Upper lobe of left lung (tissue), 4 donors: Measurements from ENCODE around the gene LTBP1.

Source experiments
- POLR2A ChIP-seq, 4 donors: fragments of 450-650 bp; IDR thresholded peaks; one replicate each; pipeline ENCODE4 v1.5.1; 2016 to 2017; ENCODE audit warnings: antibody characterized with exemption in 4 of 4, mild to moderate bottlenecking in 2 of 4
- TF ChIP-seq, protein P1 (sequence below), 6 experiments: fragments of 450-650 bp in 4 of 6; fragments of 200-600 bp in 2 of 6; sonication (generic) in 2 of 6; IDR thresholded peaks; one replicate each; pipeline ENCODE4 v1.5.1; 2016 to 2019; ENCODE audit warnings: antibody characterized with exemption in 6 of 6

DNA sequence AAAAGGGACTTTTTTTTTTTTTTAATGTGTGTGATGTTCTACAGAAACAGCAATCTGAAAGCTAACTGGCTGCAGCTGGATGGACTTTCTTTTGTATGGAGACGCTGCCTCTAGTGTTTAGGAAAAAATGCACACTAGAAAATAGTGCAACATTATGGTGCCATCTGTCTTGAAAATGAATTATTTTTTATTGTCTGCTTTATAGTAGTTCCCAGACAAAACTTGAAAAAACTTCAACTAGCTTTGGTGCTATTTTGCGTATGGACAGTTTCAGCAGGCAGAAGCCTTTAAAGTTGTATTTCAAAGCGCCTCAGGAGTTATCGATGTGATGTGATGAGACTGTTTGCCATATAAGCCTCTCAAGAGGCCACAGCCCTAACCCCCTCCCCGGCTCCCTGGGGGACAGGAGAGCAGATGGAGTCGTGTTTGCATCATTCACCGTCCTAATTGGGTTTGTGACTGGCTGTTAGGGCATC, 86.9 kb downstream of the LTBP1 start:
- TF ChIP-seq POLR2A (IDR thresholded peaks at IDR 0.05), result no peak
- TF ChIP-seq, protein P1, sequence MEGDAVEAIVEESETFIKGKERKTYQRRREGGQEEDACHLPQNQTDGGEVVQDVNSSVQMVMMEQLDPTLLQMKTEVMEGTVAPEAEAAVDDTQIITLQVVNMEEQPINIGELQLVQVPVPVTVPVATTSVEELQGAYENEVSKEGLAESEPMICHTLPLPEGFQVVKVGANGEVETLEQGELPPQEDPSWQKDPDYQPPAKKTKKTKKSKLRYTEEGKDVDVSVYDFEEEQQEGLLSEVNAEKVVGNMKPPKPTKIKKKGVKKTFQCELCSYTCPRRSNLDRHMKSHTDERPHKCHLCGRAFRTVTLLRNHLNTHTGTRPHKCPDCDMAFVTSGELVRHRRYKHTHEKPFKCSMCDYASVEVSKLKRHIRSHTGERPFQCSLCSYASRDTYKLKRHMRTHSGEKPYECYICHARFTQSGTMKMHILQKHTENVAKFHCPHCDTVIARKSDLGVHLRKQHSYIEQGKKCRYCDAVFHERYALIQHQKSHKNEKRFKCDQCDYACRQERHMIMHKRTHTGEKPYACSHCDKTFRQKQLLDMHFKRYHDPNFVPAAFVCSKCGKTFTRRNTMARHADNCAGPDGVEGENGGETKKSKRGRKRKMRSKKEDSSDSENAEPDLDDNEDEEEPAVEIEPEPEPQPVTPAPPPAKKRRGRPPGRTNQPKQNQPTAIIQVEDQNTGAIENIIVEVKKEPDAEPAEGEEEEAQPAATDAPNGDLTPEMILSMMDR (IDR thresholded peaks at IDR 0.05), result peak in 2 of 6 experiments; percentile 28 to 40
